ENCODE measurements around the gene GPC6. TPM values are rescaled to one million over a fixed set of nuclear protein-coding genes. Genes with fewer than 3 reads are reported as not detected.

GPC6 gene
- total RNA-seq, 1 donor from 2014 or later: 50.3 TPM

DNA sequence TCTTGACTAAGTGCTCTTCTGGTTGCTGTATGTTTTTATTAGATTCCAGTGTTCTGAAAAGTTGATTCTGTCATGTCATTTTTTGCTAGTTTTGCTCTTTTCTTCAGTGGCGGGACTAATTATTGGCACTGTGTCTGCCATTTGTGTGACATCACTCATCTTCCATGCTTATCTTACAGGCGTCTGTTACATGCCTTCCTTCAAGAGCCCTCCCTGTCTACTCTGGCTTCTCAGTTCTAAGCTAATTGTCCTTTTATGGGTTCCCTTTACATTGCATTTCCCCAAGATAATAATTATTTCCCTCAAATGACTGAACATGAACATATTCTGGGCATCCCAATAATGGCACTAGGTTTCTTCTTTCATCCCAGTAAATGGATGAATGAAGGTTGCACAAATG is 793.8 kb downstream of the GPC6 start:
- Mint-ChIP-seq H3K4me3 (ENCODE audit: low read depth) (no peak overlapping the region), H3K9me3 (ENCODE audit: low read depth) (peaks cover 4% of the 10 kb centered on the region), H3K4me1 (ENCODE audit: low read depth) (peaks cover 11% of the 10 kb centered on the region), H3K36me3 (ENCODE audit: insufficient read depth) (no peaks in the 10 kb centered on the region), H3K27me3 (no peaks in the 10 kb centered on the region), H3K27ac (no peak overlapping the region)
- TF ChIP-seq, protein P1, sequence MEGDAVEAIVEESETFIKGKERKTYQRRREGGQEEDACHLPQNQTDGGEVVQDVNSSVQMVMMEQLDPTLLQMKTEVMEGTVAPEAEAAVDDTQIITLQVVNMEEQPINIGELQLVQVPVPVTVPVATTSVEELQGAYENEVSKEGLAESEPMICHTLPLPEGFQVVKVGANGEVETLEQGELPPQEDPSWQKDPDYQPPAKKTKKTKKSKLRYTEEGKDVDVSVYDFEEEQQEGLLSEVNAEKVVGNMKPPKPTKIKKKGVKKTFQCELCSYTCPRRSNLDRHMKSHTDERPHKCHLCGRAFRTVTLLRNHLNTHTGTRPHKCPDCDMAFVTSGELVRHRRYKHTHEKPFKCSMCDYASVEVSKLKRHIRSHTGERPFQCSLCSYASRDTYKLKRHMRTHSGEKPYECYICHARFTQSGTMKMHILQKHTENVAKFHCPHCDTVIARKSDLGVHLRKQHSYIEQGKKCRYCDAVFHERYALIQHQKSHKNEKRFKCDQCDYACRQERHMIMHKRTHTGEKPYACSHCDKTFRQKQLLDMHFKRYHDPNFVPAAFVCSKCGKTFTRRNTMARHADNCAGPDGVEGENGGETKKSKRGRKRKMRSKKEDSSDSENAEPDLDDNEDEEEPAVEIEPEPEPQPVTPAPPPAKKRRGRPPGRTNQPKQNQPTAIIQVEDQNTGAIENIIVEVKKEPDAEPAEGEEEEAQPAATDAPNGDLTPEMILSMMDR (IDR thresholded peaks at IDR 0.05; ENCODE audit: unreplicated experiment): no peak
- no peak for DNase-seq (ENCODE audit: low spot score, unreplicated experiment)

DNA sequence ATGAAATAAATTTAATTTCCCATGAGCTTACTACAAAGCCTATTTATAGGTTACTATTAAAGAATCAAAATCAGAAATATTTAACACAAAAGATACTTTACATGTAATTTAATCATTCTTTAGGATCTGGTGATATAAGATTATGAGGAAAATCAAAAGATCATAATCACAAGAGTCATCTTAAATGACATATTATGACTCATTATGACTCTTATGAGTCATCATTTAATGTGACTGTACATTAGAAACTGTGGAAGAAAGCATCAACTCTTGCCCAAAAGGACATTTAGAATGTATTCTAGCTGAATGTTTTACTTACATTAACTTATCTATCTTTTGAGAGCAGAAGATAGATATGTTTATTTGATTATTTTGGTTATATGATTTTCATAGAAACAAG is 794.2 kb downstream of the GPC6 start:
- peaks cover 11% of the 10 kb centered on the region for H3K4me1 Mint-ChIP-seq (ENCODE audit: low read depth)
- TF ChIP-seq, protein P1 (IDR thresholded peaks at IDR 0.05; ENCODE audit: unreplicated experiment): no peak

GRCh38 chr13:94028234-94028633 is 801.6 kb downstream of the GPC6 start:
- Mint-ChIP-seq H3K36me3 (ENCODE audit: insufficient read depth) (peaks cover 3% of the 10 kb centered on the region), H3K4me3 (ENCODE audit: low read depth) (no peak overlapping the region), H3K4me1 (ENCODE audit: low read depth) (peaks cover 12% of the 10 kb centered on the region), H3K27ac (no peak overlapping the region), H3K27me3 (no peaks in the 10 kb centered on the region), H3K9me3 (ENCODE audit: low read depth) (peaks cover 3% of the 10 kb centered on the region)
- no peak for DNase-seq (ENCODE audit: low spot score, unreplicated experiment)
- TF ChIP-seq, protein P1 (IDR thresholded peaks at IDR 0.05; ENCODE audit: unreplicated experiment): no peak

More for the DNA sequence above, 794.2 kb downstream of the GPC6 start:
- Mint-ChIP-seq H3K27me3 (no peaks in the 10 kb centered on the region), H3K36me3 (ENCODE audit: insufficient read depth) (no peaks in the 10 kb centered on the region), H3K9me3 (ENCODE audit: low read depth) (peaks cover 2% of the 10 kb centered on the region), H3K4me3 (ENCODE audit: low read depth) (no peak overlapping the region), H3K27ac (no peak overlapping the region)
- no peak for DNase-seq (ENCODE audit: low spot score, unreplicated experiment)

DNA sequence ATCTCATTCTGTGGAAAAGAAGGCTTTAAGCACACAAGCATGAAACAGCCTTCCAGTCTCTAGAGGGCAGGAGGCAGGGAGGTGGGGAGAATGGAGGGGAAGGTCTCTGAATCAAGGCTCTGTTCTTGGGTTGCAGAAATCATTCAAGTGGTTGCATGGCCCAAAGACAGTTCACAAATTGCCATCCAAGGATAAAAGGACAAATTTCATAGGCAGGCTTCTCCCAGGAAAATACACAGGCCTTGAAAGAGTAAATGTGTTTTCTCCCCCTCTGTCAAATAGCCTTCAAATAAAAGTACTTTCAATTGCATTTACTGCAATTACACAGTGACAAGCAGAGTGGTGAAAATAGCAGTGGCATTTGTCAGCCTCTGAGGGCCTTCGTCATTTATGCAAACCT is 802.0 kb downstream of the GPC6 start:
- Mint-ChIP-seq H3K27ac (no peak overlapping the region), H3K27me3 (no peaks in the 10 kb centered on the region), H3K36me3 (ENCODE audit: insufficient read depth) (peaks cover 3% of the 10 kb centered on the region), H3K4me3 (ENCODE audit: low read depth) (no peak overlapping the region), H3K9me3 (ENCODE audit: low read depth) (peaks cover 3% of the 10 kb centered on the region), H3K4me1 (ENCODE audit: low read depth) (peaks cover 12% of the 10 kb centered on the region)
- TF ChIP-seq, protein P1 (IDR thresholded peaks at IDR 0.05; ENCODE audit: unreplicated experiment): no peak
- no peak for DNase-seq (ENCODE audit: low spot score, unreplicated experiment)

DNA sequence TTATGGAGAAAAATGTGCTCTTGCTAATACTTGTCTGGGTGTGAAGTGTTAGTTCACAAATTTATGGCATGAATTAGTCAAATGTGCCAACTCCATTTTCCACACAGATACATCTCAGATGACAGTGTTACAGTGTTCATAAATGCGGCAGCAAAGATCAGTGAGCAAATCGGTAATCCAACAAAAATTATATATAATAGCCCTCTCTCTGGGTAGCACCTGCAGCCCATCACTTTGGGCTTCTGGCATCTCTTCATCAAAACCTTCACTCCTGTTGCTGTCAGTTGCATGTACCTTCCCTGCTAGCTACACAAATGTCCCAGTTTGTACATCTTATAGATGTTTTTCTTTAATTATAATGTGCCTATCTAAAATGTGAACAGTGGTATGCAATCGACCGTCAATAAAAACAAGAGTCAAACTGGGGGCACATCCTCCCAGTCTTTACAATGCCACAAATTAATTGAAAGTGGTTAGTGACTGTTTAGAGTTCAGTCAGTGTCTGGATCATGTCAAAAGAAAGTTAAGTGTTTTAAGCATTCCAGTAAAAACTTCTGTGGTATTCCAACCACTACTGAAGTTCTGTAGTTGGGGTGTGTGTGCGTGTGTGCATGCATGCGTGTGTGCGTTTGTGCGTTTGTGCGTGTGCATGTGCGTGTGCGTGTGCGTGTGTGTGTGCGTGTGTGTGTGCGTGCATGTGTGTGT is 804.0 kb downstream of the GPC6 start:
- no peaks in the 10 kb centered on the region for H3K27me3 Mint-ChIP-seq
- TF ChIP-seq, protein P1 (IDR thresholded peaks at IDR 0.05; ENCODE audit: unreplicated experiment): no peak
- peaks cover 3% of the 10 kb centered on the region for H3K36me3 Mint-ChIP-seq (ENCODE audit: insufficient read depth)
- DNase-seq (ENCODE audit: low spot score, unreplicated experiment): no peak
- H3K9me3 Mint-ChIP-seq (ENCODE audit: low read depth): peaks cover 3% of the 10 kb centered on the region
- H3K4me1 Mint-ChIP-seq (ENCODE audit: low read depth): peaks cover 14% of the 10 kb centered on the region
- H3K27ac Mint-ChIP-seq: peak overlapping the region; percentile 29
- no peak overlapping the region for H3K4me3 Mint-ChIP-seq (ENCODE audit: low read depth)

Measured in progenitor cell of endocrine pancreas (in vitro differentiated cells).